Measurements from ENCODE around the gene PLEKHS1.
"Not testable (repeated sequence)": the region's sequence is repeated elsewhere in the genome, so short reads cannot be mapped to it uniquely, and the experiment has no call there.

Gene PLEKHS1

GRCh38 chr10:113791691-113792090 is 40.2 kb downstream of the PLEKHS1 start:
- H3K27me3 Mint-ChIP-seq, result peaks cover 19% of the 10 kb centered on the region
- H3K4me3 Mint-ChIP-seq, result no peak overlapping the region
- no peak overlapping the region for H3K27ac Mint-ChIP-seq
- DNase-seq, result no peak
- H3K36me3 Mint-ChIP-seq, result no peaks in the 10 kb centered on the region
- H3K4me1 Mint-ChIP-seq, result no peaks in the 10 kb centered on the region
- CTCF ChIA-PET, result interaction anchor here (1.7 kb wide), 1 partner anchor 11 kb away, joined by 4 read pairs; no protein-coding TSS in a partner anchor
- no peaks in the 10 kb centered on the region for H3K9me3 Mint-ChIP-seq

- DNase-seq, result no peak
- peaks cover 36% of the 10 kb centered on the region for H3K27me3 Mint-ChIP-seq
- peaks cover 2% of the 10 kb centered on the region for H3K4me1 Mint-ChIP-seq
- H3K9me3 Mint-ChIP-seq, result no peaks in the 10 kb centered on the region
- CTCF ChIA-PET, result interaction anchor here (0.9 to 6.1 kb wide), 2 partner anchors 301 to 438 kb away, joined by 3 to 89 read pairs; no protein-coding TSS in a partner anchor
- H3K27ac Mint-ChIP-seq, result no peak overlapping the region
- H3K4me3 Mint-ChIP-seq, result no peak overlapping the region
- H3K36me3 Mint-ChIP-seq, result no peaks in the 10 kb centered on the region
Observed at GRCh38 chr10:113801569-113801968, 50.1 kb downstream of the PLEKHS1 start.

DNA sequence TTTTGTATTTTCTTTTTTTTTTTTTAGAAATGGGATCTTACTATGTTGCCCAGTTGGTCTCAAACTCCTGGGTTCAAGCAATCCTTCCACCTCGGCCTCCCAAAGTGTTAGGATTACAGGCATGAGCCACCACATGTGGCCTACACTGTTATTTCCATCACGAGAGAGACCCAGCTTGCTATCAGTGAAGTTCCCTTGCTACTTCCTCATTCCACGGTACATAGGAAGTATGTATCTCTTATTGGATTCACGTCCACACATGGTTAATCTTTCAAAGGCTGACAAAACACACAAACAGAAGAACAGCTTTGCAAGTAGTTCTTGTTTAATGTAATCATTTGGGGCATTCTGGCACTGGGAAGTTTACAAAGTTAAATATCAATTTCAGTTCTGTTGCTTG is 51.5 kb downstream of the PLEKHS1 start:
- Mint-ChIP-seq H3K4me1 (peaks cover 2% of the 10 kb centered on the region), H3K36me3 (no peaks in the 10 kb centered on the region), H3K27ac (no peak overlapping the region), H3K27me3 (peaks cover 32% of the 10 kb centered on the region), H3K4me3 (no peak overlapping the region), H3K9me3 (no peaks in the 10 kb centered on the region)
- DNase-seq, result no peak
- CTCF ChIA-PET, result interaction anchor here (0.6 to 6.1 kb wide), 3 partner anchors 11 to 733 kb away, joined by 3 to 89 read pairs (median 4); no protein-coding TSS in a partner anchor

DNA sequence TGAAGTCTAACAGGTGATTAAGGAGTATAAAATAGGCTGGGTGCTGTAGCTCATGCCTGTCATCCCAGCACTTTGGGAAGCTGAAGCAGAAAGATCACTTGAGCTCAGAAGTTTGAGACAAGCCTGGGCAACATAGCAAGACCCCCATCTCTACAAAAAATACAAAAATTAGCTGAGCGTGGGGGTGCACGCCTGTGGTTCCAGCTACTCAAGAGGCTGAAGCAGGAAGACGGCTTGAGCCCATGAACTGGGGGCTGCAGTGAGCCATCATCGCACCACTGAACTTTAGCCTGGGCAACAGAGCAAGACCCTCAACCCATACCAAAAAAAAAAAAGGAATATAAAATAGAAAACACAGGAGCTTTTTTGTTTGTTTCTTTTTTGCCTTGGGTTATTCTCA is 55.0 kb downstream of the PLEKHS1 start:
- peaks cover 38% of the 10 kb centered on the region for H3K27me3 Mint-ChIP-seq
- H3K27ac Mint-ChIP-seq, result no peak overlapping the region
- H3K9me3 Mint-ChIP-seq, result no peaks in the 10 kb centered on the region
- H3K4me1 Mint-ChIP-seq, result no peaks in the 10 kb centered on the region
- DNase-seq, result no peak
- no peak overlapping the region for H3K4me3 Mint-ChIP-seq
- no peaks in the 10 kb centered on the region for H3K36me3 Mint-ChIP-seq
- CTCF ChIA-PET, result interaction anchor here (1.0 kb wide), 1 partner anchor 297 kb away, joined by 5 read pairs; no protein-coding TSS in a partner anchor

DNA sequence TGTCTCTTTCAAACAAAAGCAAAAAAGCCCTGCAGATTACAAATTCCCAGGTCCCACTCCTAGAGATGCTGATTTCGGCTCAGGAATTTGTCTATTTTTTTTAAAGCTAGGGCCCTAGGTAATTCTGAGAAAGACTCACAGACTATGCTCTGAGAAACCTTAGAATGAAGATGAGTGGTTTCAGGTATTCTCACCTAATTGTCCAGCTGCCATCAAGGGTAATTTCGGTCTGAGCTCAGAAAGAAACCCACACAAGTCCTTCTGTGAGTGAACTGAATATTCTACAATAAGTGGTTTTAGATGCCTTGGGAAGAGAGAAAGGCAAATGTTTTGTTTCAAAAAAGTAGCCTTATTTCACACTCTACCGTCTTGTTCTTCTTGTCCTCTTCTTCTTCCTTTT is 56.7 kb downstream of the PLEKHS1 start:
- DNase-seq, result no peak
- Mint-ChIP-seq H3K9me3 (no peaks in the 10 kb centered on the region), H3K36me3 (no peaks in the 10 kb centered on the region), H3K27me3 (peaks cover 40% of the 10 kb centered on the region), H3K4me1 (no peaks in the 10 kb centered on the region), H3K4me3 (no peak overlapping the region), H3K27ac (no peak overlapping the region)
- CTCF ChIA-PET, result no interaction called here

DNA sequence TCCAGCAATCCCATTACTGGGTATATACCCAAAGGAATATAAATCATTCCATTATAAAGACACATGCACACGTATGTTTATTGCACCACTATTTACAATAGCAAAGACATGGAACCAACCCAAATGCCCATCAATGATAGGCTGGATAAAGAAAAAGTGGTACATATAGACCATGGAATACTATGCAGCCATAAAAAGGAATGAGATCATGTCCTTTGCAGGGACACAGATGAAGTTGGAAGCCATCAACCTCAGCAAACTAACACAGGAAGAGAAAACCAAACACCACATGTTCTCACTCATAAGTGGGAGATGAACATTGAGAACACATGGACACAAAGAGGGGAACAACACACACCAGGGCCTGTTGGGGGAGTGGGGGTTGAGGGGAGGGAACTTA is 63.2 kb downstream of the PLEKHS1 start:
- CTCF ChIA-PET, H3K9me3 Mint-ChIP-seq, H3K36me3 Mint-ChIP-seq, H3K27ac Mint-ChIP-seq, DNase-seq, H3K4me1 Mint-ChIP-seq, H3K4me3 Mint-ChIP-seq: not testable (repeated sequence)
- peaks cover 15% of the 10 kb centered on the region for H3K27me3 Mint-ChIP-seq

DNA sequence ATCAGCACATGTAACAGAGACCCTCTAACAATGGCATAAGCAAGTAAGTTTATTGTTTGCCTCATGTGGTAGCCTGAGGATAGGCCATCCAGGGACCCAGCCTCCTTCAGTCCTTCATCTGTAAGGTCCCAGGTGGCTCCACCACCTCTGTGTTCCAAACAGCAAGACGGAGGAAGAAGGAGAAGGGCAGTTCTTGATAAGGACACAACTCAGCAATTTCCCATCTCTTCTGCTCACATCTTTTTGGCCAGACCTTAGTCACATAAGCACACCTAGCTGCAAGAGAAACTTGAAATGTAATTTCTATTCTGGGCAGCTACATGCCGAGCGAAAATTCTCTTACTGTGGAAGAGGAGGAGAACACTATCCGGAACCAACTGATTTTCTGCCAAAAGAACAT is 68.5 kb downstream of the PLEKHS1 start:
- no peak for DNase-seq
- Mint-ChIP-seq H3K27me3 (peaks cover 7% of the 10 kb centered on the region), H3K27ac (no peak overlapping the region), H3K4me1 (no peaks in the 10 kb centered on the region), H3K36me3 (no peaks in the 10 kb centered on the region), H3K4me3 (no peak overlapping the region), H3K9me3 (no peaks in the 10 kb centered on the region)
- CTCF ChIA-PET, result no interaction called here

- Mint-ChIP-seq H3K4me3 (no peak overlapping the region), H3K27ac (no peak overlapping the region), H3K27me3 (peaks cover 7% of the 10 kb centered on the region), H3K36me3 (no peaks in the 10 kb centered on the region), H3K4me1 (no peaks in the 10 kb centered on the region), H3K9me3 (no peaks in the 10 kb centered on the region)
- CTCF ChIA-PET, result no interaction called here
- DNase-seq, result no peak
Observed at GRCh38 chr10:113820507-113820906, 69.0 kb downstream of the PLEKHS1 start.

DNA sequence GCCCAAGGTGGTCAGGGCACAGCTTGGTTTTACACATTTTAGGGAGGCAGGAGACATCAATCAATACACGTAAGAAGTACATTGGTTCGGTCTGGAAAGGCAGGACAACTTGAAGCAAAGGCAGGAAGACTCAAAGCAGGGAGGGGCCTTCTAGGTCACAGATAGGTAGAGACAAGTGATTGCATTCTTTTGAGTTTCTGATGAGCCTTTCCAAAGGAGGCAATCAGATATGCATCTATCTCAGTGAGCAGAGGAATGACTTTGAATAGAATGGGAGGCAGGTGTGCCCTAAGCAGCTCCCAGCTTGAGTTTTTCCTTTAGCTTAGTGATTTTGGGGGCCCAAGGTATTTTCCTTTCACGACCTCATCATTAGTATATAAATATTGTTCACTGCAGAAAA is 69.8 kb downstream of the PLEKHS1 start:
- CTCF ChIA-PET, H3K27me3 Mint-ChIP-seq, H3K4me1 Mint-ChIP-seq, H3K36me3 Mint-ChIP-seq, H3K9me3 Mint-ChIP-seq, H3K27ac Mint-ChIP-seq, H3K4me3 Mint-ChIP-seq, DNase-seq: not testable (repeated sequence)

GRCh38 chr10:113822174-113822573 is 70.7 kb downstream of the PLEKHS1 start:
- Mint-ChIP-seq H3K4me3 (no peak overlapping the region), H3K9me3 (no peaks in the 10 kb centered on the region), H3K27ac (no peak overlapping the region), H3K4me1 (no peaks in the 10 kb centered on the region), H3K36me3 (no peaks in the 10 kb centered on the region), H3K27me3 (peaks cover 7% of the 10 kb centered on the region)
- CTCF ChIA-PET, result interaction anchor here (0.9 kb wide), 1 partner anchor 23 kb away, joined by 3 read pairs; no protein-coding TSS in a partner anchor
- DNase-seq, result no peak

DNA sequence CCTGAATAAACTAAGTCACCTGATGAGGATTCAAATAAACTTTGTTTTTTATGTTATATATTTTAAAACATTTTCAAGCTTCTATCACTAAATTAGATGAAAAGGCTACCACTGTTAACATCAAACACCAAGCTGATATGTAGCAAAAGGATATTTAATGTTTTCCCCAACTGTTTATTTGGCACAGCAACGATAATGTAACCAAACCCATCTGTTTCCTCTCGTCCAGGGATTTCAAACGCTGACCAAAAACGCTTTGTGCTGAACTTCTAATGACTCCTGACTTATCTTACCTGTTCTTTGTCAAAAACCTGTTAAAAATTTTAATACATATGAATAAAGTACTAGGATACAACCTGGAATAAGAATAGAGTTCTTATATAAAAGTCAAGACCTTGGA is 71.9 kb downstream of the PLEKHS1 start:
- H3K27me3 Mint-ChIP-seq, result peaks cover 4% of the 10 kb centered on the region
- H3K4me3 Mint-ChIP-seq, result no peak overlapping the region
- H3K4me1 Mint-ChIP-seq, result no peaks in the 10 kb centered on the region
- no peaks in the 10 kb centered on the region for H3K36me3 Mint-ChIP-seq
- DNase-seq, result no peak
- CTCF ChIA-PET, result interaction anchor here (0.7 kb wide), 1 partner anchor 131 kb away, joined by 3 read pairs; no protein-coding TSS in a partner anchor
- no peaks in the 10 kb centered on the region for H3K9me3 Mint-ChIP-seq
- H3K27ac Mint-ChIP-seq, result no peak overlapping the region

DNA sequence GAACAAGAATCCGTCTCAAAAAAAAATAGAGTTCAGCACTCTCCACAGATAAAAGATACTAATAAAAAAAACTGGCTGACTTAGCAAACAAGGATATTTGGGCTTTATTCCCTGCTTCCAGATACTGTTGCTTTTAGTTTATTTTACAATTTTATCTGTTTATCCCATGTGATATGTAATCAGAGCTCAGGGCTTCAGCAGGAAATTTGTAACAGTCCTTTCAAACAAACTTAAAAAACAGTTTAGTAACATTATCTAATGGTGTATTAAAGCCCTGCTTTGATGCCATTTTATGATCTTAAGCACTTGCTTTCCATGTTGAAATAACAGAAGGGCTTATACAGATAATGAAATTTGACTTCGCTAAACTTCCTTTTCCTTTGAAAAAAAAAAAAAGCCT is 74.3 kb downstream of the PLEKHS1 start:
- Mint-ChIP-seq H3K36me3 (no peaks in the 10 kb centered on the region), H3K27ac (no peak overlapping the region), H3K4me3 (no peak overlapping the region), H3K27me3 (peaks cover 4% of the 10 kb centered on the region), H3K4me1 (no peaks in the 10 kb centered on the region), H3K9me3 (no peaks in the 10 kb centered on the region)
- no peak for DNase-seq
- CTCF ChIA-PET, result interaction anchor here (0.7 to 0.9 kb wide), 2 partner anchors 10 to 22 kb away, joined by 3 read pairs; no protein-coding TSS in a partner anchor

DNA sequence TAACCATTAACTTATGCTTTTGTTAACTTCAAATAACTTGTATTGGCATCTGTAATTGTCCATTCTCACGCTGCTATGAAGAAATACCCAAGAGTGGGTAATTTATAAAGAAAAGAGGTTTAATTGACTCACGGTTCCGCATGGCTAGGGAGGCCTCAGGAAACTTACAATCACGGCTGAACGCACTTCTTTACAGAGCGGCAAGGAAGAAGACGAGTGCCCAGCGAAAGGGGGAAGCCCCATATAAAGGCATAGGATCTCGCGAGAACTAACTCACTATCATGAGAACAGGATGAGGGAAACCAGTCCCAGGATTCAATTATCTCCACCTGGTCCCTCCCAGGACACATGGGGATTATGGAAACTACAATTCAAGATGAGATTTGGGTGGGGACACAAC is 77.1 kb downstream of the PLEKHS1 start:
- H3K4me3 Mint-ChIP-seq, H3K36me3 Mint-ChIP-seq, H3K9me3 Mint-ChIP-seq, H3K27me3 Mint-ChIP-seq, H3K27ac Mint-ChIP-seq, CTCF ChIA-PET, H3K4me1 Mint-ChIP-seq, DNase-seq: not testable (repeated sequence)

Data from activated naive CD4-positive, alpha-beta T cell treated with anti-CD3 and anti-CD28 coated beads, Interleukin-2, amount 10 ng/mL, durations not matched to agents 7 days and 5 days (primary cell).